Parathyroid adenoma (tissue), 2 donors: ENCODE data around the gene TNNT3.
"Not testable (repeated sequence)": the region's sequence is repeated elsewhere in the genome, so short reads cannot be mapped to it uniquely, and the experiment has no call there.

ENCODE experiments used
- H2AFZ ChIP-seq: fragments of 300-600 bp; sonication (generic); one replicate; pipeline ENCODE4 v1.7.0; 2017; ENCODE audit warnings: antibody characterized with exemption, mild to moderate bottlenecking
- H3K27ac ChIP-seq: fragments of 300-600 bp; sonication (generic); one replicate; pipeline ENCODE4 v1.7.0; 2017
- H3K27me3 ChIP-seq: fragments of 300-600 bp; sonication (generic); one replicate; pipeline ENCODE4 v1.7.0; 2017; ENCODE audit warnings: low read length; ENCODE audit not compliant: control insufficient read depth, insufficient read depth
- H3K36me3 ChIP-seq: fragments of 300-600 bp; sonication (generic); one replicate; pipeline ENCODE4 v1.7.0; 2017; ENCODE audit warnings: low read length; ENCODE audit not compliant: control insufficient read depth, insufficient read depth
- H3K4me1 ChIP-seq: fragments of 300-600 bp; sonication (generic); one replicate; pipeline ENCODE4 v1.7.0; 2017; ENCODE audit warnings: control low read depth
- H3K4me2 ChIP-seq: fragments of 300-600 bp; sonication (generic); one replicate; pipeline ENCODE4 v1.7.0; 2017; ENCODE audit warnings: low read length
- H3K4me3 ChIP-seq: fragments of 300-600 bp; sonication (generic); one replicate; pipeline ENCODE4 v1.7.0; 2017; ENCODE audit warnings: low read depth, low read length
- H3K79me2 ChIP-seq: fragments of 300-600 bp; sonication (generic); one replicate; pipeline ENCODE4 v1.7.0; 2017; ENCODE audit warnings: control low read depth
- H3K9ac ChIP-seq: fragments of 300-600 bp; sonication (generic); one replicate; pipeline ENCODE4 v1.7.0; 2017; ENCODE audit warnings: mild to moderate bottlenecking
- H3K9me3 ChIP-seq: fragments of 300-600 bp; sonication (generic); one replicate; pipeline ENCODE4 v1.7.0; 2017; ENCODE audit warnings: low read length; ENCODE audit not compliant: control insufficient read depth
- CTCF ChIP-seq: fragments of 300-600 bp; sonication (generic); IDR thresholded peaks from one replicate; pipeline ENCODE4 v1.7.0; 2017; ENCODE audit warnings: antibody characterized with exemption, mild to moderate bottlenecking
- donor health status: primary hyperparathyroidism.

The TNNT3 gene

DNA sequence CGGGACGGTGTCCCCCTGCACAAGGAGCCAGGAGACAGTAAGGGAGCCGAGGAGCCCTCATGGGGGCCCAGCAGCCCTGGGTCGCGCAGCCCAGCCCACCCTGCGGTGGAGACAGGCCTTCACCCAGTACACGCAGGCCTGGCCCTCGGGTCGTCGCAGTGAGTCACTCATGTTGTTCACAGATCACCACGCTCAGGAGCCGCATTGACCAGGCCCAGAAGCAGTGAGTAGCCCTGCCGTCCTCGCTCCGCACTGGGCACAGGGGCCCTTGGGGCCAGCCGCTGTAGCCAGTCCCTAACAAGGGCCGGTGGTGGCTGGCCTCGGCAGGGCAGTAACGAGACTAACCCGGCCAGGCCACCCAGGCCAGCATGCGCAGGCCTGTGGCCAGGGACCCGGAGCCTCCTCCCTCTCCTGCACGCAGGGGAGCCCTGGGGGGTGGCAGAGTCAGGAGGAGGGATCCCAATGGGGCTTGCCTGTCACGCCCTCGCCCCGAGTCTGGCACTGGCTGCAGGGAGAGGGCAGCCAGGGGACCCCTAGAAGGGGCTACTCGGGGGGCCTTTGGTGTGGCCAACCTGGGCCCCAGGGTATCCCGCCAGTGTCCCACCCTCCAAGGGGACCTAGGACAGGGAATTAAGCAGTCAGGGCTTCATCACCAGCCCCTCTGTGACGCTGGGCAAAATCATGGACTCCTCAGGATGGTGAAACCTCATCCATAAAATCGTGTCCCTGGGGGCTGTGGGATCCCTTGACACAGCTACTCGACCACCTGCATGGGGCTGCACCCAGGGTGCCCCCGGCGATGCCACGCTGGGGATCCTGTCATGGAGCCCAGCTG is 17.5 kb downstream of the TNNT3 start:
- Histone ChIP-seq H3K9me3 (no peaks in the 10 kb centered on the region), H3K79me2 (no peaks in the 10 kb centered on the region), H3K4me1 (no peaks in the 10 kb centered on the region), H2AFZ (no peak overlapping the region), H3K36me3 (no peaks in the 10 kb centered on the region), H3K4me2 (no peak overlapping the region), H3K27ac (no peak overlapping the region), H3K9ac (no peak overlapping the region), H3K4me3 (no peak overlapping the region), H3K27me3 (no peaks in the 10 kb centered on the region)
- TF ChIP-seq CTCF: no peak

DNA sequence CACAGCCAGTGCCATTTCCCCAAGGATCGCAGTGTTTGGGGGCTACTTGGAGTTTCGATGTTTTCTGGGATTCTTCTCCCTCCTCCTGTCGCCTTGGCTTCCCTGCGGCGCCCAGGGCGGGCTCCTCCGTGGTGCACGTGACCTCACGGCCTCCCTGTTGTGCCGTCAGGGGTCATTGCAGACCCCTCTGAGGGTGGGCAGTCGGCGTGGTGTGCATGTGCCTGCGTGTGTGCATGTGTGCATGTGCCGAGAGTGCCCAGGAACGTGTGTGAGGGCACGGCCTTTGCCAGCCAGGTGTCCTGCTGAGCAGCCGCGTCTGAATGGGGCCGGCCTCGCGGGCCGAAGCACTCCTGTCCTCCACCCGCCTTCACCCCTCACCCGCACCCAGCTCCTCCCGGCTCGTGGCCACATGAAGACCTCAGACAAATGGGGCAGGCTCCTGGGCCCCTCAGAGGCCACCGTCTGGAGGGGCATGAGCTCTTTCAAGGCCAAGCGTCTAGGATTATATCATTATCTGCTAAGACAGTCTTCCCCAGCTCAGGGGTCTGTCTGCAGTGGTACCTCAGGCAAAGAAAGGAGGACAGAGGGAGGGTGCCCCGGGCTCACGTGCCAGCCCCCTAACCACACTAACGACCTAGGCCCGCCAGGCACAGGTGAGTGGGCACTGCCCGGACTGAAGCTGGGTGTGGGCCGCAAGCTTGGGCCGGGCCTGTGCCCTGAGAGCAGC is 18.3 kb downstream of the TNNT3 start:
- H3K36me3 ChIP-seq: no peaks in the 10 kb centered on the region
- TF ChIP-seq CTCF: no peak
- H3K27ac ChIP-seq: no peak overlapping the region
- no peaks in the 10 kb centered on the region for H3K27me3 ChIP-seq
- no peaks in the 10 kb centered on the region for H3K9me3 ChIP-seq
- H3K4me2 ChIP-seq: no peak overlapping the region
- H3K79me2 ChIP-seq: no peaks in the 10 kb centered on the region
- H2AFZ ChIP-seq: no peak overlapping the region
- no peak overlapping the region for H3K9ac ChIP-seq
- no peaks in the 10 kb centered on the region for H3K4me1 ChIP-seq
- H3K4me3 ChIP-seq: no peak overlapping the region

DNA sequence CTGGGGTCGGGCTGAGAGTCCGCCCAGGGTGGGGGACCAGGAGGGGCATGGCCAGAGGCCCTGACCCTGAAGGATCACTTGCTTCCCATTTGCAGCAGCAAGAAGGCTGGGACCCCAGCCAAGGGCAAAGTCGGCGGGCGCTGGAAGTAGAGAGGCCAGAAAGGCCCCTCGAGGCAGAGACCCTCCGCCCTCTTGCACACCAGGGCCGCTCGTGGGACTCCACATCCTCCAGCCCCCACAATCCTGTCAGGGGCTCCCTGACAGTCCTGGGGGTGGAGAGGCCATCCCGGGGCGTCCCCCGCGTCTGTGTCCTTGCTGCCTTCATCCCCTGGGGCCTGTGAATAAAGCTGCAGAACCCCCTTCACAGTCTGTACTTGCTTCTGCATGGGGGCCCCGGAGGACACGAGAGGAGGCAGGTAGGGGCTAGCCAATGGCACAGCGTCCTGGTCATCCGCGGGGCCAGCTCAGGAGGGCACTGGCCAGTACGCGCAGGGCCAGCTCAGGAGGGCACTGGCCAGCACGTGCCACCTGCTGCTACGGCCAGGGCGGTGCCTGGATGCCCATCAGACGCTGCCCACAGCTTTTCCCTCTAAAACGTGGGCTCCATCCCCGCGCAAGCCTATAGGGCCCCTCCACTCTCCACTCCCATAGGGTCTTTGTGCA is 19.0 kb downstream of the TNNT3 start:
- no peak overlapping the region for H3K4me3 ChIP-seq
- no peak overlapping the region for H3K9ac ChIP-seq
- H3K79me2 ChIP-seq: no peaks in the 10 kb centered on the region
- no peaks in the 10 kb centered on the region for H3K4me1 ChIP-seq
- H3K27me3 ChIP-seq: no peaks in the 10 kb centered on the region
- H3K27ac ChIP-seq: no peak overlapping the region
- H3K36me3 ChIP-seq: no peaks in the 10 kb centered on the region
- H3K4me2 ChIP-seq: no peak overlapping the region
- no peak overlapping the region for H2AFZ ChIP-seq
- no peak for TF ChIP-seq CTCF
- no peaks in the 10 kb centered on the region for H3K9me3 ChIP-seq

DNA sequence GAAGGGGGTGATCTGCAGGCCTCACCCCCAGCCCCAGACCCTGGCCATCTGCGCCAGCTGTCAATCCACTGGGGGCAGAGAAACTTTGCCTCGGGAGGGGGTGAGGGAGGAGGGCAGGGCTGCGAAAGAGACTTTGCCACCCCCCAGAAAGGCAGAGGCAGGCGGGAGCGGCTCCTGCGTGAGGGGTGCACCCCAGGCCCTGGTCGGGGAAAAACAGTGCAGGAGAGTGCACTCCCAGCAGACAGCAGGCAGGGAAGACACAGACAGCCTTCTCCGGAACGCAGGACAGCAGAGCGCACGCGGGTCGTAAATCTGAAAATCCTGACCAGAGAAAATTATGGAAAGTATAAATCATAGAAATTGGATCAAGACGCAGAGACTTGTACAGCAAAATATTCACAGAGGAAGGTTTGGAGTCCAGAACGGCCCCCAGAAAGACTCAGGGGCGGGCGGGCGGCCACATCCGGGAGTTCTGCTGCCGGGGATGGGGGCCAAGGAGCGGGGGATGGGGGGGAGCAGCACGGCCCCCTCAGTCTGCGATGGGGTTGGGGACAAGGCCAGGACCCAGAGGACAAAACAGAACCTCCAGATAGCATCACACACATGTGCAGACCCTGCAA is 19.6 kb downstream of the TNNT3 start:
- Histone ChIP-seq H3K4me3 (no peak overlapping the region), H3K79me2 (no peaks in the 10 kb centered on the region), H2AFZ (no peak overlapping the region), H3K9ac (no peak overlapping the region), H3K27ac (no peak overlapping the region), H3K36me3 (no peaks in the 10 kb centered on the region), H3K4me1 (no peaks in the 10 kb centered on the region), H3K4me2 (no peak overlapping the region), H3K9me3 (no peaks in the 10 kb centered on the region), H3K27me3 (no peaks in the 10 kb centered on the region)
- TF ChIP-seq CTCF: no peak

DNA sequence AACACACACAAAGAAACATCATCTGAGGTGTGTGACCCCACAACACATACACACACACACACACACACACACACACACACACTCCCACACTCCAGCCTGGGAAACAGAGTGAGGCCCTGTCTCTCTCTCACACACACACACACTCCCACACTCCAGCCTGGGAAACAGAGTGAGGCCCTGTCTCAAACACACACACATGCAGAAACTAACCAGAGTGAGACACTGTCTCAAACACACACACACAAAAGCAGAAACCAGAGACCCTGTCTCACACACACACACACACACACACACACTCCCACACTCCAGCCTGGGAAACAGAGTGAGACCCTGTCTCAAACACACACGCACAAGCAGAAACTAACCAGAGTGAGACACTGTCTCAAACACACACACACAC is 20.3 kb downstream of the TNNT3 start:
- H3K9me3 ChIP-seq, H3K9ac ChIP-seq, H2AFZ ChIP-seq, H3K4me1 ChIP-seq, H3K4me2 ChIP-seq, H3K27me3 ChIP-seq, H3K27ac ChIP-seq, H3K79me2 ChIP-seq, H3K4me3 ChIP-seq, H3K36me3 ChIP-seq: not testable (repeated sequence)
